Memory B cell (primary cell): Measurements from ENCODE around the gene GPR15.
"Not testable (repeated sequence)": the region's sequence is repeated elsewhere in the genome, so short reads cannot be mapped to it uniquely, and the experiment has no call there.

Experiments used
- ATAC-seq: fragments of 150-1000 bp; cut with Tn5 transposase; 2 replicates; pipeline ENCODE4 v1.10.0; 2021; ENCODE audit warnings: low read depth, mild to moderate bottlenecking, moderate library complexity
- DNase-seq, 2 donors: peaks; one replicate each; pipeline ENCODE4 v3.0.0; 2022; ENCODE audit warnings: low spot score in 2 of 2
- H3K27ac Mint-ChIP-seq: one replicate; pipeline ENCODE4 v1.8.0; 2022; ENCODE audit warnings: mild to moderate bottlenecking, moderate library complexity, mixed read lengths
- H3K27me3 Mint-ChIP-seq: one replicate; pipeline ENCODE4 v1.8.0; 2022; ENCODE audit warnings: mixed read lengths
- H3K36me3 Mint-ChIP-seq: one replicate; pipeline ENCODE4 v1.8.0; 2022; ENCODE audit warnings: mild to moderate bottlenecking, mixed read lengths
- H3K4me1 Mint-ChIP-seq: one replicate; pipeline ENCODE4 v1.8.0; 2022; ENCODE audit warnings: mixed read lengths
- H3K4me3 Mint-ChIP-seq: one replicate; pipeline ENCODE4 v1.8.0; 2022; ENCODE audit warnings: mild to moderate bottlenecking, moderate library complexity, mixed read lengths
- H3K9me3 Mint-ChIP-seq: one replicate; pipeline ENCODE4 v1.8.0; 2022; ENCODE audit warnings: mixed read lengths

Gene GPR15

DNA sequence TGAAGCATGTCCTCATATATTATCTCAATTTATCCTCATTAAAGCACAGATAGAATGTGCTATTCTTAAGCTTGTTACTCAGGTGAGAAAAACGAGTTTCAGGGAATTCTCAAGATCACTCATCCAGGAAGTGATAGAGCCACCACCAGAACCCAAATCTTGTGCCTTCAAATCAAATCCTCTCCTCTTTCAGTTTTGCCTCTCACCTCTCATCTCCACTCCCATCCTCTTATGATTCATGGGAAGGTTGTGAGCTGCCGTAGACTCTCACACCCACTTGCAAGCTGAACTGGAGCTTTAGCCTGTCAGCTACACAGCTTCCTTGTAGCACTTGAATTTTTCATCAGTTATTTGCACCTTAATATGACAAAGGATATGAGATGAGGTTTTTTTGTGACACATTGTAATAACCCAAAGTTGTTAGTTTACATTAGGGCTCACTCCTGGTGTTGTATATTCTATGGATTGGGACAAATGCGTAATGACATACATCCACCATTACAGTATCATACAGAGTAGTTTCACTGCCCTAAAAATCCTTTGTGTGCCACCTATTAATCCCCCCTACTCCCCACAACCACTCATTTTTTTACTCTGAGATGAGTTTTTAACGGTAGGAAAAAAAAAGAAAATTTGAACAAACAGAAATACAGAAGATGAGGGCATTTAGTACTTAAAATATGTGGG, 25.7 kb downstream of the GPR15 start:
- Mint-ChIP-seq H3K4me1 (peaks cover 49% of the 10 kb centered on the region), H3K9me3 (no peaks in the 10 kb centered on the region), H3K27ac (peak overlapping the region; percentile 96), H3K36me3 (no peaks in the 10 kb centered on the region), H3K4me3 (peak overlapping the region; percentile 55), H3K27me3 (peaks cover 4% of the 10 kb centered on the region)
- no peak for DNase-seq
- ATAC-seq = no peak

- Mint-ChIP-seq H3K4me1 (peaks cover 46% of the 10 kb centered on the region), H3K9me3 (no peaks in the 10 kb centered on the region), H3K27me3 (peaks cover 4% of the 10 kb centered on the region), H3K27ac (peak overlapping the region; percentile 96), H3K36me3 (no peaks in the 10 kb centered on the region), H3K4me3 (peak overlapping the region; percentile 52)
- no peak for DNase-seq
- ATAC-seq = no peak
Observed at GRCh38 chr3:98558100-98558827, 26.5 kb downstream of the GPR15 start.

DNA sequence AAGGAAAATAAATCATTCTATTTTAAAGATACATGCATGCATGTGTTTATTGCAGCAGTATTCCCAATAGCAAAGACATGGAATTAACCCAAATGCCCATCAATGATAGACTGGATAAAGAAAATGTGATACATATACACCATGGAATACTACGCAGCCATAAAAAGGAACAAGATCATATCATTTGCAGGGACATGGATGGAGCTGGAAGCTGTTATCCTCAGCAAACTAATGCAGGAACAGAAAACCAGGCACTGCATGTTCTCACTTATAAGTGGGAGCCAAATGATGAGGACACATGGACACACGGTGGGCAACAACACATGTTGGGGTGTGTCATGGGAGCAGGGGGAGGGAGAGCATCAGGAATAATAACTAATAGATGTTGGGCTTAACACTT, 28.0 kb downstream of the GPR15 start:
- not testable (repeated sequence) for ATAC-seq, H3K27ac Mint-ChIP-seq, H3K9me3 Mint-ChIP-seq, H3K36me3 Mint-ChIP-seq, DNase-seq, H3K4me3 Mint-ChIP-seq, H3K27me3 Mint-ChIP-seq
- H3K4me1 Mint-ChIP-seq = peaks cover 44% of the 10 kb centered on the region

- Mint-ChIP-seq H3K27me3 (peaks cover 4% of the 10 kb centered on the region), H3K9me3 (no peaks in the 10 kb centered on the region), H3K4me3 (peak overlapping the region; percentile 30), H3K4me1 (peaks cover 42% of the 10 kb centered on the region), H3K36me3 (no peaks in the 10 kb centered on the region), H3K27ac (peak overlapping the region; percentile 15)
- ATAC-seq (no peak), DNase-seq (no peak)
Observed at GRCh38 chr3:98560911-98561310, 29.1 kb downstream of the GPR15 start.

DNA sequence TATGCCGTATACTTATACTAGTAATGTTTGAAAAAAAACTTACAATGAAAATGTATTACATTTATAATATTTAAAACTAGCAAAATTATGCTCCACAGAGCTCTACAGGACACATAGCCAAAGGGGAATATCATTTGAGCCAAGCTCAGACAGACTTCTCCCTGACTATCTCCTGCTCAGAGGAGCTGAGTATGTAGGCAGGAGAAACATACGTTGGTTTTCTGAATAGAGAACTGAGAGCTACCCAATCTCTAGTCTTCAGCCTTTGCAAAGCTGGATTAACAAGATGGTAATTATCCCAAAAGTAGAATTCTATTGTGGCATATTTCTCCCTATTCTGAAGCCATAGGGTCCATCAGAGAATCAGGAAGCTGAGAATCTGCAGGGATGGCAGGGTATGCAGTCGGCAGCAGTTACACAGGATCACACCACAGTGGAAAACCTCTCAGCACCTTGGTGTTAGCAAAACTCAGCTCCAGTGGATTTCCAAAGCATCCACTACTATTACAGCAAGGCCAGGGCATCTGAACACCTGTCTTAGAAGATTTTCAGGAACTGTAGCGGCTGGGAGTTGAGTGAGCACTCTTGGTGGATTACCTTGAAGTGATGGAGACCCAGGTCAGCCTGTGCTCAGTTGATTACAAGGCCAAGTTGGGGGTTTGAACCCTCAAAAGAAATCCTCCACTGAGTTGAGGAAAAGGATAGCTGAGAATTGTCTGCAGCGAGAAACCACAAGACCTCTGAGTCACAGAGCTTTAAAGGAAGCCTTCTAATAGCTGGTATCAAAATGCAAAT, 30.1 kb downstream of the GPR15 start:
- Mint-ChIP-seq H3K27me3 (peaks cover 1% of the 10 kb centered on the region), H3K4me1 (peaks cover 37% of the 10 kb centered on the region), H3K36me3 (no peaks in the 10 kb centered on the region), H3K4me3 (no peak overlapping the region), H3K9me3 (no peaks in the 10 kb centered on the region), H3K27ac (peak overlapping the region; percentile 24)
- ATAC-seq (no peak), DNase-seq (no peak)

DNA sequence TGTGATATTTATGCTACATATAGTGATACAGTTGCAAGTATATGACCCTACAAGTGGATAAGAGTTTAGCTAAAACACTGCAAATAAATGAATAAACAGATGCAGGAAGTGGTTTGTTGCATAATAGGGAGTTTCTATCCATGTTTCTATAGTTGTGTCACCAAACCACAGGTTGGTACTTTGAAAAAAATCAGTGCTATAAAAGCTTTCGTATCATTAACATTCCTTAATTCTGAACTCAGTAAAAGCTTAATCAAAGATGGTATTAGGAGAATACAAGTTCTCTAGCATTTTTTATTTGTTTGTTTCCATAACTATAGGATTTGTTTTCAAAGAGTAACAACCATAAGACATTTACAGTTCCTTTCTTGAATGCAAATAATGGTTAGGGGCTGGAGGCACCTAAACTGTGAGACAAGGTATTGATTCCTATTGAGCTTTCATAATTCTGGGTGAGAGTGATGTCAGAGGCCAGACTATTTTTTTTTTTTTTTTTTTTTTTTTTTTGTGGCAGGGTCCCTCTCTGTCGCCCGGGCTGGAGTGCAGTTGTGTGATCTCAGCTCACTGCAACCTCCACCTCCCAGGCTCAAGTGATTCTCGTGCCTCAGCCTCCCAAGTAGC, 32.0 kb downstream of the GPR15 start:
- Mint-ChIP-seq H3K4me1 (peaks cover 30% of the 10 kb centered on the region), H3K27ac (peak overlapping the region; percentile 87), H3K27me3 (no peaks in the 10 kb centered on the region), H3K4me3 (peak overlapping the region; percentile 71), H3K9me3 (no peaks in the 10 kb centered on the region), H3K36me3 (no peaks in the 10 kb centered on the region)
- no peak for DNase-seq
- peak; percentile 74 for ATAC-seq

- Mint-ChIP-seq H3K36me3 (no peaks in the 10 kb centered on the region), H3K27ac (peak overlapping the region; percentile 87), H3K27me3 (no peaks in the 10 kb centered on the region), H3K4me3 (peak overlapping the region; percentile 71), H3K9me3 (no peaks in the 10 kb centered on the region), H3K4me1 (peaks cover 26% of the 10 kb centered on the region)
- peak; percentile 41 for ATAC-seq
- DNase-seq = no peak
Observed at GRCh38 chr3:98564282-98565005, 32.7 kb downstream of the GPR15 start.

DNA sequence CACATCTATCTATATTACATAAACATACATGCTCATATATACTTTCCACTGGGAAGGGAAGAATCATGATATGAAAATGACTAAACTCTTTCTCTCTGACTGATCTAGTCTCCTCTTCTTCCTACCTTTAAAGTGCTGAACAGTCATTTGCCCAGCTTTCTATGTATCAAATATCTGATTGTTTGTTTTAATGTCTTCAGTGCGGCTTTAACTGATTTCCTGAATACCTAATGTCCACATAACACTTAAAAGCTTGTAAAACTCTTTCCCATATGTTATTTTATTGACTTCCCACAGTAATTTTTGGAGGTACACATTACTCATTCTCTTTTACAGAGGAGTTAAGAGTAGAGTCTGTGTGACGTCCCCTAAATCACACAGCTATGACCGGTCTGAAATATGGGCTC, 33.5 kb downstream of the GPR15 start:
- peak overlapping the region; percentile 55 for H3K4me3 Mint-ChIP-seq
- H3K27ac Mint-ChIP-seq = peak overlapping the region; percentile 87
- H3K9me3 Mint-ChIP-seq = no peaks in the 10 kb centered on the region
- H3K36me3 Mint-ChIP-seq = no peaks in the 10 kb centered on the region
- H3K27me3 Mint-ChIP-seq = no peaks in the 10 kb centered on the region
- DNase-seq (no peak), ATAC-seq (no peak)
- peaks cover 26% of the 10 kb centered on the region for H3K4me1 Mint-ChIP-seq

DNA sequence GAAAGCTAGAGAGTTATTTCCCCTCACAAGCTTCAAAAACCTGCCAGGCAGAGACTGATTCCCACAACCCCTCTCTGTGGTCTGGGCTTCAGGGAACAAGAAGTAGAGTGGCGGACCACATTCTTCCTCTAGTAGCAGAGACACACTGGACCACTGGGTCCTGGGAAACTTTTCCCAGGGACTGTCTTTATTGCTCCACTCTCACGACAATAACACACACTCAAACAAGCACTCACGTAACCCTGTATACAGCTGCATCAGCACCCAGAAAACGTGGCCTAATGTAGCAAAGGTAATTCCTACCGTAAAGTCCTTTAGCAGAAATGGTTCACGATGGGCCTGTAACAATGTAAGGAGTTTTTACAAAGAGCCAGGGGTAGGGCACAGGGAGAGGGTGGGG, 34.1 kb downstream of the GPR15 start:
- Mint-ChIP-seq H3K9me3 (no peaks in the 10 kb centered on the region), H3K4me3 (no peak overlapping the region), H3K27ac (peak overlapping the region; percentile 87), H3K36me3 (no peaks in the 10 kb centered on the region), H3K4me1 (peaks cover 25% of the 10 kb centered on the region), H3K27me3 (no peaks in the 10 kb centered on the region)
- DNase-seq (no peak), ATAC-seq (no peak)

GRCh38 chr3:98567666-98568270, 36.0 kb downstream of the GPR15 start:
- Mint-ChIP-seq H3K9me3 (no peaks in the 10 kb centered on the region), H3K4me3 (peak overlapping the region; percentile 21), H3K27ac (peak overlapping the region; percentile 87), H3K4me1 (peaks cover 19% of the 10 kb centered on the region), H3K36me3 (no peaks in the 10 kb centered on the region), H3K27me3 (no peaks in the 10 kb centered on the region)
- ATAC-seq (no peak), DNase-seq (no peak)

DNA sequence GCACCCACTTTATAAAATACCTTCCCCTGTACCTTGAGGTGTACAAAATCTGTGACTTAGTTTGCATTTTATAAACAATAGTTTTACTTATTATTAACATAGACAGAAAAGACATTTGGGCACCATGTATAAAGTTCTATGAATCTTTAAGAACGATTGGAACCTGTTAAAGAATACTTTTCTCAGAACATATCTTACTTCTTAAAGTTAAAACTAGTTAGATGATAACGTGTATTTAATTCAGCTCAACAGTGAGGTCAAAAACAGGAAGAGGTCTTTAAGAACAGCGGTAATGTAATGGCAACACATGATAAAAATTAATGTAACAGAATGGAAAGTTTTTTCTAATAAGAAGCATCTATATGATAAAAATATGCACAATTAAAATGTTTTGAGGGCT, 36.6 kb downstream of the GPR15 start:
- no peaks in the 10 kb centered on the region for H3K36me3 Mint-ChIP-seq
- no peak for DNase-seq
- ATAC-seq = no peak

DNA sequence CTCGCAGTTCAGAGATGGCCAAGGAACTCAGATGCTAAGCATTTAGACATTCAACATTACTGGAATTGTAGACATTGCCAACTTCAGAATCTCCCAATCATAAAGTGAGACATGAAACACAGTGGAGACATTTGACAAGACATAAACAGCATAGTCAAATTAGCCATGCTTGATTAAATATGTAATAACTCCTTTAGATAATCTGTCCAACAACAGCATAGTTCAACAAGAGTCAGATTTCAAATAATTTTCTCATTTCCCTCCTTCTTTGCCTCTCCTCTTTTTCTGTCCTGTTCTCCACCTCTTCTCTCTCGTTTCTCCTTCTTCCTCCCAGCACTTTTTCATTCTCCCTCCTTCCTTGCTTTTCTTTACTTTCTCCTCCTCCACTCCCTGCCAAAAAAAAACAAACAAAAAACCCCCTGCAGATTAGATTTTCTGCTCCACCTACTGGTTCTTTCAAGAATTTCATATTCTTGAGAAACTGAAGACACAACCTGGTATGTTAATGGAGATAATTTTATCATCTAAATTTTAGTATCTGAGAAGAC, 41.5 kb downstream of the GPR15 start:
- Mint-ChIP-seq H3K4me1 (peaks cover 7% of the 10 kb centered on the region), H3K4me3 (peak overlapping the region; percentile 59), H3K27ac (peak overlapping the region; percentile 52), H3K36me3 (peaks cover 13% of the 10 kb centered on the region), H3K9me3 (no peaks in the 10 kb centered on the region), H3K27me3 (no peaks in the 10 kb centered on the region)
- DNase-seq (peak in 1 of 2 donors; percentile 26), ATAC-seq (peak; percentile 54)

More for the DNA sequence above, 36.6 kb downstream of the GPR15 start:
- Mint-ChIP-seq H3K4me1 (peaks cover 21% of the 10 kb centered on the region), H3K4me3 (peak overlapping the region; percentile 53), H3K27me3 (no peaks in the 10 kb centered on the region), H3K27ac (peak overlapping the region; percentile 87), H3K9me3 (no peaks in the 10 kb centered on the region)

GRCh38 chr3:98574132-98574531, 42.4 kb downstream of the GPR15 start:
- ATAC-seq (no peak), DNase-seq (no peak)
- peaks cover 18% of the 10 kb centered on the region for H3K36me3 Mint-ChIP-seq
- no peaks in the 10 kb centered on the region for H3K9me3 Mint-ChIP-seq
- H3K4me1 Mint-ChIP-seq = peaks cover 5% of the 10 kb centered on the region
- H3K4me3 Mint-ChIP-seq = no peak overlapping the region
- H3K27me3 Mint-ChIP-seq = no peaks in the 10 kb centered on the region
- H3K27ac Mint-ChIP-seq = peak overlapping the region; percentile 52
